Mammary epithelial cell (primary cell): ENCODE data around the gene B3GALT5.

Experiments
- EZH2 ChIP-seq: IDR thresholded peaks from 2 replicates; pipeline ENCODE4 v1.6.1; 2012; ENCODE audit warnings: low read length, inconsistent platforms, borderline replicate concordance
- TF ChIP-seq, protein P1 (sequence below), 2 donors: IDR thresholded peaks in 1 of 2; conservative IDR thresholded peaks in 1 of 2; 2 replicates each; pipeline ENCODE4 v1.5.1; 2011 to 2012; ENCODE audit warnings: inconsistent platforms in 2 of 2, low read length in 2 of 2, mild to moderate bottlenecking in 2 of 2, control low read depth in 1 of 2, low read depth in 1 of 2; ENCODE audit not compliant: insufficient read depth in 1 of 2; ENCODE audit errors: extremely low read depth in 1 of 2

DNA sequence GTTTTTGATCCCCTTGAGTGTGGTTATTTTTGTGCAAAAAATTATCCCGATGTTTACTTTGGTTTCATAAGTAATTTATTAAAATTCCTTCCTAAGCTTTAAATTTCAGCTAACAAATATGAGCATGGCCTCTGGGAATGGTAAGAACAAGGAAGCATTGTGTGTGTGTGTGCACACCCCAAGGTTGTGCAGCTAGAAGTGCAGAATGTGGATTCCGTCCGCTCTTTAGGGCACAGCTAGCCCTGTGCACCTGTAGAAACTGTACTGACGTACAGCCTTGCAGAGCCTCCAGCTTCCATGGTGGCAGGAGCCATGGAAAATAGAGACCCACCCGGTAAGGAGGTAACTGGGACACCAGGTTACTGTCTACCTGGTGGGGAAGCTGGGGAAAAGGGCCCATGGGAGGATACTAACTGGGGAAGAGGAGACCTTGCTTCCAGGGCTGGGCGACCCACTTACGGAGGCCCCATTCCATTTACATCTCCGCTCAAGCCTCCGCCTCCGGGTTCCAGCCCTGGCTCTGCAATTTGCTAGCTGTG is 54.7 kb downstream of the B3GALT5 start:
- TF ChIP-seq, protein P1, sequence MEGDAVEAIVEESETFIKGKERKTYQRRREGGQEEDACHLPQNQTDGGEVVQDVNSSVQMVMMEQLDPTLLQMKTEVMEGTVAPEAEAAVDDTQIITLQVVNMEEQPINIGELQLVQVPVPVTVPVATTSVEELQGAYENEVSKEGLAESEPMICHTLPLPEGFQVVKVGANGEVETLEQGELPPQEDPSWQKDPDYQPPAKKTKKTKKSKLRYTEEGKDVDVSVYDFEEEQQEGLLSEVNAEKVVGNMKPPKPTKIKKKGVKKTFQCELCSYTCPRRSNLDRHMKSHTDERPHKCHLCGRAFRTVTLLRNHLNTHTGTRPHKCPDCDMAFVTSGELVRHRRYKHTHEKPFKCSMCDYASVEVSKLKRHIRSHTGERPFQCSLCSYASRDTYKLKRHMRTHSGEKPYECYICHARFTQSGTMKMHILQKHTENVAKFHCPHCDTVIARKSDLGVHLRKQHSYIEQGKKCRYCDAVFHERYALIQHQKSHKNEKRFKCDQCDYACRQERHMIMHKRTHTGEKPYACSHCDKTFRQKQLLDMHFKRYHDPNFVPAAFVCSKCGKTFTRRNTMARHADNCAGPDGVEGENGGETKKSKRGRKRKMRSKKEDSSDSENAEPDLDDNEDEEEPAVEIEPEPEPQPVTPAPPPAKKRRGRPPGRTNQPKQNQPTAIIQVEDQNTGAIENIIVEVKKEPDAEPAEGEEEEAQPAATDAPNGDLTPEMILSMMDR (conservative IDR thresholded peaks at IDR 0.05 in 1 of 2, IDR thresholded peaks at IDR 0.05 in 1 of 2; ENCODE audit: extremely low read depth in 1 of 2, insufficient read depth in 1 of 2, low read depth in 1 of 2, low read length in 2 of 2) = no peak
- no peak for TF ChIP-seq EZH2
